SH-SY5Y (cell line): ENCODE measurements around the gene PFKP.

Experiments used
- GATA2 ChIP-seq: IDR thresholded peaks from 2 replicates; pipeline ENCODE4 v1.6.1; 2011; ENCODE audit warnings: mild to moderate bottlenecking, low read depth, low read length
- GATA3 ChIP-seq: IDR thresholded peaks from 2 replicates; pipeline ENCODE4 v1.6.1; 2011; ENCODE audit warnings: low read depth, mild to moderate bottlenecking, low read length, moderate library complexity

DNA sequence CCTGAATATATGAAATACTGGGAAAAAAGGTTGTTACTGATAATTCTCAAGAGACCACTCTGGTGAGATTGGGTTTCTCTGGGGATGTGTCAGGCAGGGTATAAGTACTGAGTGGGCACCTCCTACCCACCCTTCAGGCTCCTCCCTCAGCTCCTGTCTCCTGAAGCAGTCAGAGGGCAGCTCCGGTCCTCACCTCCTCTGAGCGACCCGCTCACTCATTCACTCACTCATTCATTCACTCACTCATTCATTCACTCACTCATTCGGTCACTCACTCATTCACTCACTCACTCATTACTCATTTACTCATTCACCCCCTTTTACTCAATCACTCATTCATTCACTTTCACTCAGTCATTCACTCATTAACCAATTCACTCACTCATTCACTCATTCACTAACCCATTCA, 6.9 kb upstream of the PFKP start:
- TF ChIP-seq GATA3: no peak
- no peak for TF ChIP-seq GATA2
